GM12874 (cell line): ENCODE results near the gene ZNF512B.

Experiments
- TF ChIP-seq, protein P1 (sequence below): IDR thresholded peaks from 2 replicates; pipeline ENCODE4 v1.5.1; 2011; ENCODE audit warnings: low read depth, mild to moderate bottlenecking, control low read depth, low read length, moderate library complexity; ENCODE audit not compliant: insufficient read depth

Gene ZNF512B

DNA sequence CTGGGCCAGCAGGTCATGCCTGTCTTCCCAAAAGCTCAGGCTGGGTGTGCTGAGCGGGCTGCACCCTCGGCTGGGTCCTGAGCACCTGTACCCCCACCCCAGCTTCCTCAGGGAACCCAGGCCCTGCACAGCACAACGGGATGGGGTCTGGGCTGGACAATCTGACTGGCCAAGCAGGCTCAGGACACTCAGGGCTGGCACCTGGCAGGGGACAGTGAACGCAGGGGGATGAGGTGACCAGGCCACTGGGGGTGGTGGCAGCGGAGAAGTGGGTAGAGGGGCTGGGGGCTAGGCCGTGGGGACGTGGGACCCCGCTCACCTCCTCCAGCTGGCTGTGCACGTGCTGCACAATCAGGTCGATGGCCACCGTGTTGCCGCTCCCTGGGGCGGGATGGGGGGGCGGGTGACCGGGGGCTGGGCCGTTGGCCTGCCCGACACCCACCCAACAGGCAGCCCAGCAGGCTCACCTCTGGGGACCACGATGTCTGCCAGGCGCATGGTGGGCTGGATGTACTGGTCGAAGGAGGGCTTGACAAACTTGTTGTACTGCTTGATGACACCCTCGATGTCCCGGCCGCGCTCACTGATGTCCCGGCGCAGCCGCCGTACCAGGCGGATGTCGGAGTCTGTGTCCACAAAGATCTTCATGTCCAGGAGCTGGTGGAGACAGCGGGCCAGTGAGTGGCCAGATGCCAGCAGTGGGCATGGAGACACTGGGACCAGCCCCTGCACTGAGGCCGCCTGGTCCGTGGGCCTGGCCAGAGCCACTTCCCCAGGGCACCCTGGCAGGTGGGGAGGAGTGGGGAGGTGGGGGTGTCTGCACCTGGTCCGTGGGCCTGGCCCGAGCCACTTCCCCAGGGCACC, 25.4 kb downstream of the ZNF512B start:
- TF ChIP-seq, protein P1, sequence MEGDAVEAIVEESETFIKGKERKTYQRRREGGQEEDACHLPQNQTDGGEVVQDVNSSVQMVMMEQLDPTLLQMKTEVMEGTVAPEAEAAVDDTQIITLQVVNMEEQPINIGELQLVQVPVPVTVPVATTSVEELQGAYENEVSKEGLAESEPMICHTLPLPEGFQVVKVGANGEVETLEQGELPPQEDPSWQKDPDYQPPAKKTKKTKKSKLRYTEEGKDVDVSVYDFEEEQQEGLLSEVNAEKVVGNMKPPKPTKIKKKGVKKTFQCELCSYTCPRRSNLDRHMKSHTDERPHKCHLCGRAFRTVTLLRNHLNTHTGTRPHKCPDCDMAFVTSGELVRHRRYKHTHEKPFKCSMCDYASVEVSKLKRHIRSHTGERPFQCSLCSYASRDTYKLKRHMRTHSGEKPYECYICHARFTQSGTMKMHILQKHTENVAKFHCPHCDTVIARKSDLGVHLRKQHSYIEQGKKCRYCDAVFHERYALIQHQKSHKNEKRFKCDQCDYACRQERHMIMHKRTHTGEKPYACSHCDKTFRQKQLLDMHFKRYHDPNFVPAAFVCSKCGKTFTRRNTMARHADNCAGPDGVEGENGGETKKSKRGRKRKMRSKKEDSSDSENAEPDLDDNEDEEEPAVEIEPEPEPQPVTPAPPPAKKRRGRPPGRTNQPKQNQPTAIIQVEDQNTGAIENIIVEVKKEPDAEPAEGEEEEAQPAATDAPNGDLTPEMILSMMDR: no peak

DNA sequence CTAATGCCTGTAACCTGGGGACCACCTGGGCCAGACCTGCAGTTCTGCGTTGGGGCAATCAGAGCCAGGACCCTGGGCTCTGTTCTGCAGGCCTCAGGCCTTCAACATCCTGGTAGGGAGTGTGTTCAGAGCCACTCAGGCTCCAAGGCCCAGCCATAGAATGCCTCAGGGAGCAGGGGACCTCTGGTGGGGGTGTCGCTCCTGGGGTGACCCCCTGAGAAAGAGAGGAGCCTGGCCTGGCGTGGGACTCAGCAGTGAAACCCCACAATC, 26.0 kb downstream of the ZNF512B start:
- TF ChIP-seq, protein P1: no peak

DNA sequence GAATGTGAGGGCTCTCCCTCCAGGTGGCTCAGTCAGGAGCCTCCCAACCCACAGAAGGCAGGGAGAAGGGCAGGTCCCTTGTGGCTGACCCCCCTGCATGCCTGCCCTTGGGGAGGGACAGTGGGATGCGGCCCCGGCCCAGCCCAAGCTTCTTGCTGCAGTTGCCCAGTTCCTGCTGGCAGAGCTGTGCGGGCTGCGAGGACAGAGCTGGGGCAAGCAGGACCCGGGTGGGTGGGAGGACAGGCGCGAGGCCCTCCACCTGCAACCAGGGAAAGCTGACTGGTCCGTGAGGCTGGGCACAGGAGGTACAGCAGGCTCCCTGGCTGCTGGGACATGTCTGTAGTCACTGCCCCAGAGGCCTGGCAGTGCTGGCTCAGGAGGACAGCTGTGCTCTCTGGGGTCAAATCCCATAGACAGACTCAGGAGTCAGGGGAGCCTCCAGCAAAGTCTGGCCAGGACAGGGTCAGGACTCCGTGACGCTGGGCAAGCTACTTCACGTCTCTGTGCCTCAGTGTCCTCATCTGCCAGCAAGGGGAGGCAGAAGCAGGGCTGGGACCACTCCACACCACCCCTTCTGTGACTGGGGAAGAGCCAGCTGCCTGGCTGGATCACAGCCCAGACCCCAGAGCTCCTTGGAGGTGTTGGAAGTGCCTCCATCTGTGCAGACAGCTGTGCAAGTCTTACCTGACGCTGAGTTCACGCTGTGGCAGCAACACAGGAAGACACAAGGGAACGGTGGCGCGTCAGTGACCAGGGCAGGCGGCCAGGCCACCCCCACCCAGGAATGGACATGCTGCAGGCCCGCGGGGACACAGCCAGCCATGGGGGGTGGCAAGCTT, 26.5 kb downstream of the ZNF512B start:
- TF ChIP-seq, protein P1: no peak

DNA sequence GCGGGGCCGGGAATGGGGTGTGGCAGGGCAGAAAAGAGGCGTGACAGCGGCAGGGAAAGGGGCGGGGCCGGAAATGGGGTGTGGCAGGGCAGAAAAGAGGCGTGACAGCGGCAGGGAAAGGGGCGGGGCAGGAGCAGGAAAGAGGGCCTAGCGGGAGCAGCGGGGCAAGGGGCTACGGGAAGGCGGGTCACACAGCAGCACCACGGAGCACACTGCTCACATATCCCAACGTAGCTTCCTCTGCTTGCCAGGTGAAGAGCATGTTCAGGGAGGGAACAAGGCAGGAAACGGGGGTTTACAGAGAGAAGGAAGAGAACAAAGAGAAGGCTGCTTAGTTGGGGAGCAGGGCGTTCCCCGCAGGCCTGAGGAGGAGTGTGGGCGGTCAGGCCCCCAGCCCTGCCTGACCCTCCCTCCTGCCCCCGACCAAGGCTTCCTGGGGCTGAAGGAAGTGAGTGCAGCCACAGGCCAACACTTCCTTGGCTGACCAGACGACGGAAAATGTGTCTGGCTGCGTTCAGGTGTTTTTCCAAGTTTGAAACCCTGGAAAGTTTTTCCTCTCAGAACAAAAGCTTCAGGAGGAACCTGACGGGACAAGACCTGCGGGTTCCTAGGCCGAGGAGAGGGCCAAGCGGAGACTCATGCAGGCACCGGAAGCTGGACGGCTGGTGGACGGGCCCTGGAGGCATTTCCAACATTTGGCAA, 27.3 kb downstream of the ZNF512B start:
- TF ChIP-seq, protein P1: no peak

DNA sequence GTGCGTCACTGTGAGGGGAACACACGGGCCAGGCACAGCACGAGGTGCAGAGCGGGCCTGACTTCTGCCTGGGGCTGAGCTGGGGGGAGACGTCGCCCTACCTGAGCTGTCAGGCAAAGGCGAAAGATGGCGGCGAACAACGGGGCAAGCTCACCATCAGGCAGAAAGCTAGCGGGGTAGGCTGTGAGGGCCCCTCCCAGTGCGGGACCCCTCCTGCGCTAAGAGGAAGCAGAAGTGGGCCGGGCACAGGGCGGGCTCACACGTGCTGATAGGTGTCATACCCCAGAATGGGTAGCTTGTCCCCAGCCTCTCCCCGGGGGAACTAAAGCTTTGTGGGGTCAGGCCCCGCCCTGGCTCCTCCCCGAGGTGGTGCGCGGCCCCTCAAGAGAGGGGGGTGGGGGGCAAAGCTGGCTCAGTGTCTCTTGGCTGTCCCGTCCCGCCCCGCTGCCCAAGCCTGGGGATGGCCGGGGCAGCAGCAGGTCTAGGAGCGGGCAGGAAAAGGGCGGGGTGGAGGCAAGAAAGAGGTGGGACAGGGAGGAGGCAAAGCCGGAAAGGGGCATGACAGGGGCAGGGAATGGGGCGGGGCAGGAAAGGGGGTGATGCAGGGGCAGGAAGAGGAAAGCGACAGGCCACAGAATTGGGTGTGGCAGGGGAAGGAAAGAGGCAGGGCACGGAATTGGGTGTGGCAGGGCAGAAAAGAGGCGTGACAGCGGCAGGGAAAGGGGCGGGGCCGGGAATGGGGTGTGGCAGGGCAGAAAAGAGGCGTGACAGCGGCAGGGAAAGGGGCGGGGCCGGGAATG, 28.2 kb downstream of the ZNF512B start:
- TF ChIP-seq, protein P1: no peak

DNA sequence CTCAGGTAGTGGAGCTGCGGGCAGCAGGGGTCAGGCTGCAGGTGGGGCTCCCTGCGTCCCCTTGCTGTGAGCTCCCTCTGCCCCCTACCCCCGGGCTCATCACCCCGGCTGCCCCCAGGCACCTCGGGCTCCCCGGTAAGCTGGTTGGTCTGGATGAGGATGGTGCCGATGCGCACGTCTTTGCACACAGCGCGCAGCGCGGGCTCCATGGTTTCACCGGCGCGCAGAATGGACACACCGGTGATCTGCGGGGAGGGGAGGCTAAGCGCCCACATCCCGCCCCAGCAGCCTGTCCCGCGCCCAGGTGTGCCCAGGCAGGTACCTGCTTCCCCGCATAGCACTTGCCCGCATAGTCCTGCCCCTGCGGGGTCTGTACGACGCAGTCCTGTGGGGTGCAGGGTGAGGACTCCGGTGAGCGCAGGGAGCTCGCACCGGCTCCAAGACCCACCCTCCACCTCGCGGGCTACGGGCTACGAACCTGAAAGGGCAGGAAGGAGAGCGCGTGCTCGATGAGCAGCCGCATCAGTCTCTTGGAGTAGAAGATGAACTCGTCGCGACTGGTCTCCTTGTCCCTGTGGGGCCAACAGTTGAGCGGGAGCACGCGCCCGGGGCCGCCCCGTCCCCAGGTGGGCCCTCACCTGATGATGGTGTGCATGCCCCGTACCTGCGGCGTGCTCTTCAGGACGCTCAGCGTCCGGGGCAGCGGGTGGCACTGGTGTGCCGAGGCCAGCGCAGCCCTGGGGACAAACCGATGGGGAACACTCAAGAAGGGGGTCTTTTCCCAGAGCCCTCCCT, 29.1 kb downstream of the ZNF512B start:
- TF ChIP-seq, protein P1: no peak
